PC-3 (cell line): ENCODE data around the gene ITK. TPM values are rescaled to one million over a fixed set of nuclear protein-coding genes. Genes with fewer than 3 reads are reported as not detected.

Experiments used
- ATAC-seq: fragments of 200-7000 bp; cut with Tn5 transposase; 2 replicates; pipeline ENCODE4 v1.9.1; 2020; ENCODE audit warnings: mild to moderate bottlenecking, moderate library complexity
- BruUV-seq: library from RNA; stranded (reverse); fragments of 400-500 nt; replicated peaks from 2 replicates; lab custom pipeline; 2021; lab: Mats Ljungman, UMichigan
- CTCF ChIA-PET: fragments of 300-600 bp; sonication (Branson Sonifier 250); formaldehyde crosslinking; loops from one replicate; lab custom pipeline; 2022; ENCODE audit warnings: antibody characterized with exemption; lab: Charles Lee
- POLR2A ChIA-PET: fragments of 300-600 bp; sonication (Branson Sonifier 250); formaldehyde crosslinking; loops from one replicate; lab custom pipeline; 2022; ENCODE audit warnings: antibody characterized with exemption; ENCODE audit not compliant: unreplicated experiment; lab: Charles Lee
- DNase-seq: peaks from one replicate; pipeline ENCODE4 v3.0.0-alpha.2; 2015
- H2AFZ ChIP-seq: fragments of 300-600 bp; sonication (generic); 2 replicates; pipeline ENCODE4 v1.6.0; 2016; ENCODE audit warnings: antibody characterized with exemption, low read length
- H3F3A ChIP-seq: fragments of 300-600 bp; sonication (generic); one replicate; pipeline ENCODE4 v1.6.0; 2017; ENCODE audit warnings: antibody characterized with exemption, low read length, control low read depth, mild to moderate bottlenecking; ENCODE audit not compliant: unreplicated experiment
- H3K27ac ChIP-seq: fragments of 300-600 bp; sonication (generic); 2 replicates; pipeline ENCODE4 v1.5.1; 2016; ENCODE audit warnings: mild to moderate bottlenecking, low read length
- H3K27me3 ChIP-seq: fragments of 300-600 bp; sonication (generic); 2 replicates; pipeline ENCODE4 v1.6.1; 2016; ENCODE audit warnings: low read length, mixed read lengths
- H3K36me3 ChIP-seq: fragments of 300-600 bp; sonication (generic); 2 replicates; pipeline ENCODE4 v1.6.1; 2016; ENCODE audit warnings: low read depth, mixed run types, low read length, mixed read lengths
- H3K4me1 ChIP-seq: fragments of 300-600 bp; sonication (generic); 2 replicates; pipeline ENCODE4 v1.5.1; 2016; ENCODE audit warnings: low read length; ENCODE audit not compliant: insufficient read depth
- H3K4me2 ChIP-seq: fragments of 300-600 bp; sonication (generic); 2 replicates; pipeline ENCODE4 v1.6.0; 2016; ENCODE audit warnings: low read length
- H3K4me3 ChIP-seq: fragments of 300-600 bp; sonication (generic); 2 replicates; pipeline ENCODE4 v1.5.1; 2016; ENCODE audit warnings: mild to moderate bottlenecking, low read length, mixed read lengths
- H3K79me2 ChIP-seq: fragments of 300-600 bp; sonication (generic); 2 replicates; pipeline ENCODE4 v1.6.1; 2017; ENCODE audit warnings: low read length, mixed read lengths
- H3K9ac ChIP-seq: fragments of 300-600 bp; sonication (generic); 2 replicates; pipeline ENCODE4 v1.6.0; 2016; ENCODE audit warnings: mild to moderate bottlenecking, low read length
- H3K9me2 ChIP-seq: fragments of 300-600 bp; sonication (generic); replicated peaks from 2 replicates; pipeline ENCODE4 v1.6.1; 2016; ENCODE audit warnings: mixed run types, low read length, mixed read lengths
- H3K9me3 ChIP-seq: fragments of 300-600 bp; sonication (generic); 2 replicates; pipeline ENCODE4 v1.6.1; 2016; ENCODE audit warnings: low read length, mixed read lengths
- H4K20me1 ChIP-seq: fragments of 300-600 bp; sonication (generic); 2 replicates; pipeline ENCODE4 v1.6.1; 2016; ENCODE audit warnings: low read length, mixed read lengths
- EZH2 ChIP-seq: fragments of 300-600 bp; sonication (generic); IDR thresholded peaks from one replicate; pipeline ENCODE4 v1.6.1; 2017; ENCODE audit warnings: antibody characterized with exemption, mild to moderate bottlenecking, low read length; ENCODE audit not compliant: unreplicated experiment
- EZH2phosphoT487 ChIP-seq: fragments of 300-600 bp; sonication (generic); IDR thresholded peaks from 2 replicates; pipeline ENCODE4 v1.6.1; 2018; ENCODE audit warnings: mild to moderate bottlenecking, antibody characterized with exemption, low read length, borderline replicate concordance
- intact Hi-C: fragments of 100-400 bp; cut with micrococcal nuclease; formaldehyde crosslinking; loops from 2 replicates; pipeline ENCODE4 v1.9.0; 2023
- total RNA-seq: library from RNA; depleted of rRNA; stranded (reverse); fragments of >200 nt; gene quantifications from 2 replicates; pipeline ENCODE4 v1.2.3, GENCODE V29; 2014
- TF ChIP-seq, protein P1 (sequence below): fragments of 300-600 bp; sonication (generic); conservative IDR thresholded peaks from 2 replicates; pipeline ENCODE4 v1.5.1; 2017; ENCODE audit warnings: antibody characterized with exemption, low read depth, mild to moderate bottlenecking, low read length

Gene ITK
- total RNA-seq, 1 experiment from 2014 or later = 0.69 TPM

DNA sequence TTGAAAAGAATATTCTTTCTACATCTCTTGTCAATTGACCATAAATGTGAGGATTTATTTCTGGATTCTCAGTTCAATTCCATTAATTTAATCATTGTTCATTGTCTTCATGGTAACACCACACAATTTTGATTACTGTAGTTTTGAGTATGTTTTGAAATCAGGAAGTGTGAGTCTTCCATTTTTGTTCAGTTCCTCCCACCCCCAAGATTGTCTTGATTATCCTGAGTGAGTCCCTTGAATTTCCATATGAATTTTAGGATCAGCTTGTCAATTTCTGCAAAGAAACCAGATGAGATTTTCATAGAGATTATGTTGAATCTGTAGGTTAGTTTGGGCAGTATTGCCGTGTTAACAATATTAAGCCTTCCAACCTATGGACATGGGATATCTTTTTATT, 94.8 kb downstream of the ITK start:
- no peaks in the 10 kb centered on the region for H4K20me1 ChIP-seq
- CTCF ChIA-PET = no interaction called here

DNA sequence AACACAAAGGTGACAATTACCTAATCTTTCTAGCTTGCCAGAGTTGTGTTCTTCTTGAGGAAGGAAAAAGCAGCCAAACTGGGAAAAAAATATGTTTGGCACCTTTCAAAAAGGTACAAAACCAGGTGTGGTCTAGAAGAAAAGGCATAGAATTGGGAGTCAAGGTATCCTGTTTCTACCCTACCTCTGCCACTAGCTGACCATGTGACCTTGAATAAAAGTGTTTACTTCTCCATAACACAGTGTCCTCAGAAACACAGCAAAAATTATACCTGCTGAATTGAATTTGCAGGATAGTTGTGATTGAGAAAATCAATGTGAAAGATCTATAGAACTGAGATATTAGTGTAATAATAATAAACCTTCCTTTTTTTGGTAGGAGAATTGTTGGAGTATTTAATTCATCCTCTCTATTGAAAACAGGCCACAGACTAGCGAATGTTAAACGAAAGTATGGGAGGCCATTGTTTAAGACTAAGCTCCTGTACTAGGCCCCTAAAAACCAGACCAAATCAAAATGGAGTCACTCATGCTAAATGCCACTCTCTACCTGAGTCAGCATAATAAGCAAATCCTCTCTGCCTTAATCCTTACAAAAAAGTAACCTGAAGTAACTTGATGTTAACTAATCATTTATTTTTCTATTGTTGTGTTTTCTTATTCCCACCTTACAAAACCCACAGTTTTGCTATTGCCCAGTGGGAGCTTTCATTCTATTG, 97.8 kb downstream of the ITK start:
- Histone ChIP-seq H3K9me2 (no peaks in the 10 kb centered on the region), H3K27me3 (no peaks in the 10 kb centered on the region), H3K4me1 (no peaks in the 10 kb centered on the region), H3K27ac (no peak overlapping the region), H3F3A (no peaks in the 10 kb centered on the region), H3K4me2 (no peak overlapping the region), H3K36me3 (no peaks in the 10 kb centered on the region), H2AFZ (no peak overlapping the region), H3K9me3 (no peaks in the 10 kb centered on the region), H3K9ac (no peak overlapping the region), H3K4me3 (no peak overlapping the region), H3K79me2 (no peaks in the 10 kb centered on the region), H4K20me1 (no peaks in the 10 kb centered on the region)
- ChIA-PET CTCF (interaction anchor here (0.6 kb wide), 1 partner anchor 463 kb away, joined by 7 read pairs; no protein-coding TSS in a partner anchor), POLR2A (no interaction called here)
- TF ChIP-seq EZH2phosphoT487 (no peak), EZH2 (no peak)
- TF ChIP-seq, protein P1, sequence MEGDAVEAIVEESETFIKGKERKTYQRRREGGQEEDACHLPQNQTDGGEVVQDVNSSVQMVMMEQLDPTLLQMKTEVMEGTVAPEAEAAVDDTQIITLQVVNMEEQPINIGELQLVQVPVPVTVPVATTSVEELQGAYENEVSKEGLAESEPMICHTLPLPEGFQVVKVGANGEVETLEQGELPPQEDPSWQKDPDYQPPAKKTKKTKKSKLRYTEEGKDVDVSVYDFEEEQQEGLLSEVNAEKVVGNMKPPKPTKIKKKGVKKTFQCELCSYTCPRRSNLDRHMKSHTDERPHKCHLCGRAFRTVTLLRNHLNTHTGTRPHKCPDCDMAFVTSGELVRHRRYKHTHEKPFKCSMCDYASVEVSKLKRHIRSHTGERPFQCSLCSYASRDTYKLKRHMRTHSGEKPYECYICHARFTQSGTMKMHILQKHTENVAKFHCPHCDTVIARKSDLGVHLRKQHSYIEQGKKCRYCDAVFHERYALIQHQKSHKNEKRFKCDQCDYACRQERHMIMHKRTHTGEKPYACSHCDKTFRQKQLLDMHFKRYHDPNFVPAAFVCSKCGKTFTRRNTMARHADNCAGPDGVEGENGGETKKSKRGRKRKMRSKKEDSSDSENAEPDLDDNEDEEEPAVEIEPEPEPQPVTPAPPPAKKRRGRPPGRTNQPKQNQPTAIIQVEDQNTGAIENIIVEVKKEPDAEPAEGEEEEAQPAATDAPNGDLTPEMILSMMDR = no peak
- no TSS peak for BruUV-seq
- no peak for ATAC-seq
- DNase-seq = no peak
- intact Hi-C loops = no loop called here

More for the DNA sequence above, 94.8 kb downstream of the ITK start:
- H3K4me2 ChIP-seq = no peak overlapping the region
- H2AFZ ChIP-seq = no peak overlapping the region
- no peaks in the 10 kb centered on the region for H3K79me2 ChIP-seq
- no peak overlapping the region for H3K4me3 ChIP-seq
- TF ChIP-seq EZH2 (no peak), EZH2phosphoT487 (no peak)
- TF ChIP-seq, protein P1 = no peak
- POLR2A ChIA-PET = no interaction called here
- H3K9me3 ChIP-seq = no peaks in the 10 kb centered on the region
- H3K36me3 ChIP-seq = no peaks in the 10 kb centered on the region
- H3K4me1 ChIP-seq = no peaks in the 10 kb centered on the region
- no peaks in the 10 kb centered on the region for H3K9me2 ChIP-seq
- H3K27ac ChIP-seq = no peak overlapping the region
- ATAC-seq (no peak), DNase-seq (no peak)
- intact Hi-C loops = no loop called here
- H3K9ac ChIP-seq = no peak overlapping the region
- no peaks in the 10 kb centered on the region for H3F3A ChIP-seq
- no peaks in the 10 kb centered on the region for H3K27me3 ChIP-seq
- BruUV-seq = no TSS peak

DNA sequence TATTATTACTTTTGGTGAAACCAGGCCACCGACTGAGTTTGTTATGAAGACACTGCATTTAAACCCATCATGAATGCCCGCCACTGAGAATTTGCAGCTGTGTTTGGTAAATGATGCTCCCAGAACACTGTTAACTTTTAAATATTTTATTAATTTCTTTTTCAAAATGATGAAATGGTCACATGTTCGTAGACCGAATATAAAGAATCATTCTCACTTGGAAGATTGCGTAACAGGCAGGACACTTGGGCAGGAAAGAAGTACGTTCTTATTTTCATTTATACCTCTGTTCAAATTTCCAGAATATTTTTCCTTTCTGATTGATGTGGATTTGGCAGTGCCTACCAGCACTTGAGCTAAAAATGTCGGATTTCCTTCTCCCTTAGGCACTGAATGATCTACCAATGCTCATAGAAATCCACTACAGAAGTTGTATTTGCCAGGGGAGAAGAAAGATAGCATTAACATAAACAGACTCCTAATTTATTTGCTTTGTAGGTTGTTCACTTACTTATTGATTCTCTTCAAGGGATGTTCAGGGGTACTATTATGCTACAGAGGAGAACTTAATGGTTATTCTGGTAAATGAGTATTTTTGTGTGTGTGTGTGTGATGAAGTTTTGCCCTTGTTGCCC, 99.1 kb downstream of the ITK start:
- no peak overlapping the region for H3K27ac ChIP-seq
- H3K36me3 ChIP-seq = no peaks in the 10 kb centered on the region
- no peak overlapping the region for H2AFZ ChIP-seq
- H3K79me2 ChIP-seq = no peaks in the 10 kb centered on the region
- no peak overlapping the region for H3K4me3 ChIP-seq
- H3K9me3 ChIP-seq = no peaks in the 10 kb centered on the region
- no peak overlapping the region for H3K9ac ChIP-seq
- H3K4me1 ChIP-seq = no peaks in the 10 kb centered on the region
- intact Hi-C loops = no loop called here
- H3F3A ChIP-seq = no peaks in the 10 kb centered on the region
- POLR2A ChIA-PET = no interaction called here
- no TSS peak for BruUV-seq
- DNase-seq = no peak
- H3K9me2 ChIP-seq = no peaks in the 10 kb centered on the region
- H4K20me1 ChIP-seq = no peaks in the 10 kb centered on the region
- H3K4me2 ChIP-seq = no peak overlapping the region
- no peak for TF ChIP-seq EZH2
- TF ChIP-seq, protein P1 = no peak
- H3K27me3 ChIP-seq = no peaks in the 10 kb centered on the region
- CTCF ChIA-PET = no interaction called here
- ATAC-seq = no peak
